Activated CD4-positive, alpha-beta T cell treated with anti-CD3 and anti-CD28 coated beads, Interleukin-10, Interleukin-2, amounts not matched to agents 100 ng/mL and 50 ng/mL, durations not matched to agents 16 hours and 8 hours (primary cell): Measurements from ENCODE around the gene CCDC142.

Source experiments
- DNase-seq: peaks from one replicate; pipeline ENCODE4 v3.0.0-alpha.2; 2020

The CCDC142 gene

GRCh38 chr2:74441690-74442482, 40.9 kb downstream of the CCDC142 start, which contains the start of gene RTKN:
RTKN (minus strand) TSS chr2:74441937; CDS start chr2:74441816, 121 bp downstream.
- DNase-seq = no peak

GRCh38 chr2:74441170-74441689, 41.6 kb downstream of the CCDC142 start:
- no peak for DNase-seq

- peak; percentile 54 for DNase-seq
Measured at GRCh38 chr2:74440378-74441169, 42.2 kb downstream of the CCDC142 start.

- no peak for DNase-seq
Measured at GRCh38 chr2:74439803-74440377, 42.9 kb downstream of the CCDC142 start.

GRCh38 chr2:74439373-74439772, 43.4 kb downstream of the CCDC142 start:
- DNase-seq = no peak

GRCh38 chr2:74438248-74438647, 44.5 kb downstream of the CCDC142 start:
- DNase-seq = no peak

- no peak for DNase-seq
Measured at GRCh38 chr2:74436848-74437695, 45.7 kb downstream of the CCDC142 start.

- no peak for DNase-seq
Measured at GRCh38 chr2:74436111-74436805, 46.5 kb downstream of the CCDC142 start.

GRCh38 chr2:74430502-74430901, 52.3 kb downstream of the CCDC142 start:
- DNase-seq = no peak

- no peak for DNase-seq
Measured at GRCh38 chr2:74429487-74430451, 53.0 kb downstream of the CCDC142 start.

GRCh38 chr2:74428675-74429074, 54.1 kb downstream of the CCDC142 start:
- no peak for DNase-seq

- DNase-seq = no peak
Measured at GRCh38 chr2:74427551-74427950, 55.2 kb downstream of the CCDC142 start.

- no peak for DNase-seq
Measured at GRCh38 chr2:74426181-74426758, 56.5 kb downstream of the CCDC142 start.

- DNase-seq = no peak
Measured at GRCh38 chr2:74425523-74425922, 57.3 kb downstream of the CCDC142 start.

GRCh38 chr2:74424995-74425406, 57.8 kb downstream of the CCDC142 start:
- no peak for DNase-seq

- DNase-seq = no peak
Measured at GRCh38 chr2:74424139-74424992, 58.4 kb downstream of the CCDC142 start.
